GM12878 (cell line): Measurements from ENCODE around the gene IL3RA. TPM values are rescaled to one million over a fixed set of nuclear protein-coding genes. Genes with fewer than 3 reads are reported as not detected.

Experiments used
- ATAC-seq: fragments of 200-7000 bp; cut with Tn5 transposase; 3 replicates; pipeline ENCODE4 v1.9.1; 2020; ENCODE audit warnings: mild to moderate bottlenecking, moderate library complexity
- BruUV-seq: library from RNA; stranded (reverse); fragments of 400-500 nt; replicated peaks from 2 replicates; lab custom pipeline; 2021; lab: Mats Ljungman, UMichigan
- CTCF ChIA-PET: fragments of 300-600 bp; sonication (Branson Sonifier 250); formaldehyde crosslinking; extraction: SDS; loops from one replicate; lab custom pipeline; 2021; ENCODE audit warnings: inconsistent platforms; lab: Yijun Ruan, JAX
- POLR2A ChIA-PET: fragments of 350-600 bp; formaldehyde crosslinking; extraction: SDS; loops from one replicate; lab custom pipeline; 2021; ENCODE audit warnings: inconsistent platforms; lab: Charles Lee
- RAD21 ChIA-PET: fragments of 300-600 bp; sonication (Branson Sonifier 250); formaldehyde crosslinking; loops from one replicate; lab custom pipeline; 2023; ENCODE audit warnings: antibody characterized with exemption; ENCODE audit not compliant: unreplicated experiment; lab: Charles Lee
- SMC1A ChIA-PET: fragments of 300-600 bp; sonication (Branson Sonifier 250); formaldehyde crosslinking; loops from one replicate; lab custom pipeline; 2023; ENCODE audit not compliant: unreplicated experiment, uncharacterized antibody; lab: Charles Lee
- DNase-seq: peaks from one replicate; pipeline ENCODE4 v3.0.0-alpha.2; 2011; ENCODE audit warnings: low read depth, low spot score
- FAIRE-seq: peaks from 3 replicates; lab custom pipeline; 2011; peaks lifted over from hg19 to GRCh38; lab: Jason Lieb, UNC
- H2AFZ ChIP-seq: 2 replicates; pipeline ENCODE4 v1.6.0; 2011; ENCODE audit warnings: low read depth, low read length, control low read depth; ENCODE audit not compliant: control insufficient read depth
- H3K27ac ChIP-seq: 2 replicates; pipeline ENCODE4 v1.5.1; 2011; ENCODE audit warnings: control low read depth; ENCODE audit not compliant: control insufficient read depth, insufficient read depth
- H3K27me3 ChIP-seq, 2 experiments: replicated peaks in 1 of 2; 2 replicates each; pipeline versions ENCODE4 v1.6.0 to v1.6.1; 2011; ENCODE audit warnings: low read length in 1 of 2; ENCODE audit not compliant: control insufficient read depth in 2 of 2, insufficient read depth in 2 of 2
- H3K36me3 ChIP-seq, 2 experiments: 2 replicates each; pipeline ENCODE4 v1.5.1; 2011; ENCODE audit warnings: low read length in 1 of 2; ENCODE audit not compliant: control insufficient read depth in 2 of 2, insufficient read depth in 2 of 2
- H3K4me1 ChIP-seq: 2 replicates; pipeline ENCODE4 v1.6.1; 2011; ENCODE audit warnings: mild to moderate bottlenecking, low read length, moderate library complexity, mixed read lengths; ENCODE audit not compliant: control insufficient read depth, insufficient read depth
- H3K4me2 ChIP-seq: 2 replicates; pipeline ENCODE4 v1.6.0; 2011; ENCODE audit warnings: control low read depth; ENCODE audit not compliant: control insufficient read depth, insufficient read depth
- H3K4me3 ChIP-seq: fragments of 200-600 bp; sonication (generic); 2 replicates; pipeline ENCODE4 v1.5.1; 2016
- H3K79me2 ChIP-seq: 2 replicates; pipeline ENCODE4 v1.6.0; 2011; ENCODE audit warnings: low read length; ENCODE audit not compliant: control insufficient read depth, insufficient read depth
- H3K9ac ChIP-seq: 2 replicates; pipeline ENCODE4 v1.8.0; 2011; ENCODE audit warnings: low read length, control low read depth, mixed read lengths; ENCODE audit not compliant: control insufficient read depth, insufficient read depth
- H3K9me3 ChIP-seq: replicated peaks from 3 replicates; pipeline ENCODE4 v1.5.1; 2011; ENCODE audit warnings: mild to moderate bottlenecking, low read length; ENCODE audit not compliant: control insufficient read depth, insufficient read depth
- H4K20me1 ChIP-seq: 2 replicates; pipeline ENCODE4 v1.6.0; 2011; ENCODE audit not compliant: control insufficient read depth, insufficient read depth
- CBFB ChIP-seq: IDR thresholded peaks from 2 replicates; pipeline ENCODE4 v1.6.1; 2016; ENCODE audit warnings: antibody characterized with exemption, low read depth
- EED ChIP-seq: sonication (generic); IDR thresholded peaks from 2 replicates; pipeline ENCODE4 v1.6.1; 2016; ENCODE audit warnings: antibody characterized with exemption, low read depth
- MEF2A ChIP-seq: IDR thresholded peaks from 2 replicates; pipeline ENCODE4 v1.6.1; 2011; ENCODE audit warnings: low read depth, mild to moderate bottlenecking, low read length, moderate library complexity; ENCODE audit not compliant: insufficient read depth
- NR2C1 ChIP-seq: fragments of 450-650 bp; IDR thresholded peaks from 2 replicates; pipeline ENCODE4 v1.6.1; 2017; ENCODE audit warnings: antibody characterized with exemption, mild to moderate bottlenecking, moderate library complexity
- NR2C2 ChIP-seq: IDR thresholded peaks from 2 replicates; pipeline ENCODE4 v1.6.1; 2011; ENCODE audit warnings: borderline replicate concordance, low read depth; ENCODE audit not compliant: control insufficient read depth, insufficient read length
- RB1 ChIP-seq: fragments of 450-650 bp; formaldehyde crosslinking; IDR thresholded peaks from 2 replicates; pipeline ENCODE4 v1.6.1; 2017; ENCODE audit warnings: mild to moderate bottlenecking, borderline replicate concordance
- SUPT20H ChIP-seq: IDR thresholded peaks from 2 replicates; pipeline ENCODE4 v1.6.1; 2011; ENCODE audit warnings: low read depth, mild to moderate bottlenecking, low read length, moderate library complexity, borderline replicate concordance; ENCODE audit not compliant: control insufficient read depth
- TCF7 ChIP-seq: IDR thresholded peaks from 2 replicates; pipeline ENCODE4 v1.6.1; 2014; ENCODE audit warnings: antibody characterized with exemption, borderline replicate concordance
- WGBS: methylation state at CpG from one replicate; pipeline ENCODE4 v1.1.6; 2016; ENCODE audit warnings: low lambda C conversion rate; ENCODE audit not compliant: insufficient replicate concordance, insufficient coverage; ENCODE audit errors: missing lambda C conversion rate; 5-methylcytosine and 5-hydroxymethylcytosine counted together
- in situ Hi-C: fragments of 300-500 bp; cut with MboI; formaldehyde crosslinking; loops from 9 replicates; pipeline ENCODE4 v1.14.3; 2018; ENCODE audit warnings: mixed read lengths
- intact Hi-C: fragments of 100-400 bp; cut with micrococcal nuclease; formaldehyde crosslinking; loops from one replicate; pipeline ENCODE4 v1.14.2; 2022; ENCODE audit not compliant: unreplicated experiment
- polyA plus RNA-seq, 11 experiments: library from polyadenylated mRNA; depleted of rRNA in 4 of 11; unstranded in 6 of 11; stranded (reverse) in 5 of 11; fragments of >200 nt; fragmentation: Nextera tagmentation in 4 of 11; fragmentation: Illumina TruSeq in 1 of 11; extraction: Ambion mirVana in 4 of 11; extraction: Trizol in 1 of 11; gene quantifications; 1 replicate in 1 of 11; 2 replicates in 10 of 11; pipeline versions ENCODE4 v1.2.1 to v1.2.3, GENCODE V29; 2011 to 2016; ENCODE audit warnings: inconsistent platforms in 2 of 11, missing spikeins in 2 of 11, low read depth in 1 of 11
- total RNA-seq, 4 experiments: library from RNA; depleted of rRNA in 3 of 4; stranded (reverse); fragments of >200 nt in 3 of 4; fragmentation: Illumina TruSeq in 1 of 4; extraction: Trizol in 1 of 4; gene quantifications; 2 replicates each; pipeline versions ENCODE4 v1.2.1 to v1.2.3, GENCODE V29; 2013 to 2021
- TF ChIP-seq, protein P1 (sequence below): fragments of 450-650 bp; formaldehyde crosslinking; IDR thresholded peaks from 2 replicates; pipeline ENCODE4 v1.4.0; 2020; ENCODE audit warnings: mild to moderate bottlenecking, moderate library complexity
- TF ChIP-seq, protein P2 (sequence below): IDR thresholded peaks from 2 replicates; pipeline ENCODE4 v1.6.1; 2011; ENCODE audit warnings: borderline replicate concordance, low read depth, mild to moderate bottlenecking, moderate library complexity, low read length; ENCODE audit not compliant: insufficient read depth, poor library complexity, severe bottlenecking
- TF ChIP-seq, protein P3 (sequence below), 3 experiments: IDR thresholded peaks in 2 of 3; conservative IDR thresholded peaks in 1 of 3; 2 replicates each; pipeline ENCODE4 v1.5.1; 2011; ENCODE audit warnings: low read depth in 3 of 3, low read length in 3 of 3, mild to moderate bottlenecking in 3 of 3, control low read depth in 2 of 3, moderate library complexity in 2 of 3, inconsistent platforms in 1 of 3, mixed read lengths in 1 of 3; ENCODE audit not compliant: control insufficient read depth in 2 of 3, insufficient read depth in 1 of 3; ENCODE audit errors: extremely low read depth in 1 of 3
- TF ChIP-seq, protein P4 (sequence below): fragments of 450-650 bp; IDR thresholded peaks from 2 replicates; pipeline ENCODE4 v1.6.1; 2018; ENCODE audit warnings: mild to moderate bottlenecking, low read depth, moderate library complexity; ENCODE audit not compliant: partially characterized antibody

The IL3RA gene
- total and polyA plus RNA-seq, 10 of the 15 experiments (the other 5 are each of a cell fraction or from before 2014, with no cell fraction given), result 2.1 to 31.1 (median 17.9) TPM

DNA sequence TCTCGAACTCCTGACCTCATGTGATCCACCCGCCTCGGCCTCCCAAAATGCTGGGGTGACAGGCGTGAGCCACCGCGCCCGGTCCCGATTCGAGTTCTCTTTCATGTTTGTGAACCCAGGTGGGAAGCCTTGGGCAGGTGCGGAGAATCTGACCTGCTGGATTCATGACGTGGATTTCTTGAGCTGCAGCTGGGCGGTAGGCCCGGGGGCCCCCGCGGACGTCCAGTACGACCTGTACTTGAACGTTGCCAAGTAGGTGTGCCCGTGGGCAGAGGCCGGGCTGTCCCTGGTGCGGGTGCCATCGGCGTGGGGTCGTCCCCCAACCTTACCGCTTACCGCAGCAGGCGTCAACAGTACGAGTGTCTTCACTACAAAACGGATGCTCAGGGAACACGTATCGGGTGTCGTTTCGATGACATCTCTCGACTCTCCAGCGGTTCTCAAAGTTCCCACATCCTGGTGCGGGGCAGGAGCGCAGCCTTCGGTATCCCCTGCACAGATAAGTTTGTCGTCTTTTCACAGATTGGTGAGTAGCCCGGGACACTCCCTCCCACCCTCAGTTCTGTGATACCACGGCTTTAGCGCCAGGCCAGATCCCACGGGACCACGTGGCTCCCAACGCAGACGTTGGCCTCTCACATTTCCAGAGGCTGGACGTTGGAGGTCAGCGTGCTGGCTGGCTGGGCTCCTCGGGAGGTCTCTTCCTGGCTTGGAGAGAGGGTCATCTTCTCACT, 15.6 kb downstream of the IL3RA start:
- ChIA-PET RAD21 (no interaction called here), SMC1A (no interaction called here), CTCF (no interaction called here), POLR2A (no interaction called here)
- no peaks in the 10 kb centered on the region for H3K27me3 ChIP-seq
- WGBS, result 91% methylated on average over 47 of the region's 49 CpGs
- peaks cover 0 to 4% of the 10 kb centered on the region in 2 experiments; a peak in 3 of 4 replicates for H3K36me3 ChIP-seq
- no peak overlapping the region for H2AFZ ChIP-seq
- no peaks in the 10 kb centered on the region; the same call in 2 of the 3 replicates for H3K9me3 ChIP-seq
- no peak overlapping the region for H3K4me3 ChIP-seq
- FAIRE-seq (no peak), ATAC-seq (no peak), DNase-seq (no peak)
- H4K20me1 ChIP-seq, result no peaks in the 10 kb centered on the region
- in situ Hi-C loops, result no loop called here
- no peak overlapping the region for H3K9ac ChIP-seq
- H3K4me2 ChIP-seq, result no peak overlapping the region
- intact Hi-C loops, result no loop called here
- H3K4me1 ChIP-seq, result no peaks in the 10 kb centered on the region
- TSS peak; percentile 53 for BruUV-seq
- H3K79me2 ChIP-seq, result no peaks in the 10 kb centered on the region
- no peak overlapping the region for H3K27ac ChIP-seq
- no peak for TF ChIP-seq RB1
- TF ChIP-seq, protein P1, sequence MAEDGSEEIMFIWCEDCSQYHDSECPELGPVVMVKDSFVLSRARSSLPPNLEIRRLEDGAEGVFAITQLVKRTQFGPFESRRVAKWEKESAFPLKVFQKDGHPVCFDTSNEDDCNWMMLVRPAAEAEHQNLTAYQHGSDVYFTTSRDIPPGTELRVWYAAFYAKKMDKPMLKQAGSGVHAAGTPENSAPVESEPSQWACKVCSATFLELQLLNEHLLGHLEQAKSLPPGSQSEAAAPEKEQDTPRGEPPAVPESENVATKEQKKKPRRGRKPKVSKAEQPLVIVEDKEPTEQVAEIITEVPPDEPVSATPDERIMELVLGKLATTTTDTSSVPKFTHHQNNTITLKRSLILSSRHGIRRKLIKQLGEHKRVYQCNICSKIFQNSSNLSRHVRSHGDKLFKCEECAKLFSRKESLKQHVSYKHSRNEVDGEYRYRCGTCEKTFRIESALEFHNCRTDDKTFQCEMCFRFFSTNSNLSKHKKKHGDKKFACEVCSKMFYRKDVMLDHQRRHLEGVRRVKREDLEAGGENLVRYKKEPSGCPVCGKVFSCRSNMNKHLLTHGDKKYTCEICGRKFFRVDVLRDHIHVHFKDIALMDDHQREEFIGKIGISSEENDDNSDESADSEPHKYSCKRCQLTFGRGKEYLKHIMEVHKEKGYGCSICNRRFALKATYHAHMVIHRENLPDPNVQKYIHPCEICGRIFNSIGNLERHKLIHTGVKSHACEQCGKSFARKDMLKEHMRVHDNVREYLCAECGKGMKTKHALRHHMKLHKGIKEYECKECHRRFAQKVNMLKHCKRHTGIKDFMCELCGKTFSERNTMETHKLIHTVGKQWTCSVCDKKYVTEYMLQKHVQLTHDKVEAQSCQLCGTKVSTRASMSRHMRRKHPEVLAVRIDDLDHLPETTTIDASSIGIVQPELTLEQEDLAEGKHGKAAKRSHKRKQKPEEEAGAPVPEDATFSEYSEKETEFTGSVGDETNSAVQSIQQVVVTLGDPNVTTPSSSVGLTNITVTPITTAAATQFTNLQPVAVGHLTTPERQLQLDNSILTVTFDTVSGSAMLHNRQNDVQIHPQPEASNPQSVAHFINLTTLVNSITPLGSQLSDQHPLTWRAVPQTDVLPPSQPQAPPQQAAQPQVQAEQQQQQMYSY (CRISPR knock-in tag), result no peak
- no peak for TF ChIP-seq MEF2A
- TF ChIP-seq, protein P2, sequence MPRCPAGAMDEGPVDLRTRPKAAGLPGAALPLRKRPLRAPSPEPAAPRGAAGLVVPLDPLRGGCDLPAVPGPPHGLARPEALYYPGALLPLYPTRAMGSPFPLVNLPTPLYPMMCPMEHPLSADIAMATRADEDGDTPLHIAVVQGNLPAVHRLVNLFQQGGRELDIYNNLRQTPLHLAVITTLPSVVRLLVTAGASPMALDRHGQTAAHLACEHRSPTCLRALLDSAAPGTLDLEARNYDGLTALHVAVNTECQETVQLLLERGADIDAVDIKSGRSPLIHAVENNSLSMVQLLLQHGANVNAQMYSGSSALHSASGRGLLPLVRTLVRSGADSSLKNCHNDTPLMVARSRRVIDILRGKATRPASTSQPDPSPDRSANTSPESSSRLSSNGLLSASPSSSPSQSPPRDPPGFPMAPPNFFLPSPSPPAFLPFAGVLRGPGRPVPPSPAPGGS, result no peak
- TF ChIP-seq, protein P3, sequence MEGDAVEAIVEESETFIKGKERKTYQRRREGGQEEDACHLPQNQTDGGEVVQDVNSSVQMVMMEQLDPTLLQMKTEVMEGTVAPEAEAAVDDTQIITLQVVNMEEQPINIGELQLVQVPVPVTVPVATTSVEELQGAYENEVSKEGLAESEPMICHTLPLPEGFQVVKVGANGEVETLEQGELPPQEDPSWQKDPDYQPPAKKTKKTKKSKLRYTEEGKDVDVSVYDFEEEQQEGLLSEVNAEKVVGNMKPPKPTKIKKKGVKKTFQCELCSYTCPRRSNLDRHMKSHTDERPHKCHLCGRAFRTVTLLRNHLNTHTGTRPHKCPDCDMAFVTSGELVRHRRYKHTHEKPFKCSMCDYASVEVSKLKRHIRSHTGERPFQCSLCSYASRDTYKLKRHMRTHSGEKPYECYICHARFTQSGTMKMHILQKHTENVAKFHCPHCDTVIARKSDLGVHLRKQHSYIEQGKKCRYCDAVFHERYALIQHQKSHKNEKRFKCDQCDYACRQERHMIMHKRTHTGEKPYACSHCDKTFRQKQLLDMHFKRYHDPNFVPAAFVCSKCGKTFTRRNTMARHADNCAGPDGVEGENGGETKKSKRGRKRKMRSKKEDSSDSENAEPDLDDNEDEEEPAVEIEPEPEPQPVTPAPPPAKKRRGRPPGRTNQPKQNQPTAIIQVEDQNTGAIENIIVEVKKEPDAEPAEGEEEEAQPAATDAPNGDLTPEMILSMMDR (IDR thresholded peaks at IDR 0.05 in 2 of 3, conservative IDR thresholded peaks at IDR 0.05 in 1 of 3; ENCODE audit: control insufficient read depth in 2 of 3, extremely low read depth in 1 of 3, insufficient read depth in 1 of 3, low read depth in 3 of 3, low read length in 3 of 3), result no peak
- TF ChIP-seq, protein P4, sequence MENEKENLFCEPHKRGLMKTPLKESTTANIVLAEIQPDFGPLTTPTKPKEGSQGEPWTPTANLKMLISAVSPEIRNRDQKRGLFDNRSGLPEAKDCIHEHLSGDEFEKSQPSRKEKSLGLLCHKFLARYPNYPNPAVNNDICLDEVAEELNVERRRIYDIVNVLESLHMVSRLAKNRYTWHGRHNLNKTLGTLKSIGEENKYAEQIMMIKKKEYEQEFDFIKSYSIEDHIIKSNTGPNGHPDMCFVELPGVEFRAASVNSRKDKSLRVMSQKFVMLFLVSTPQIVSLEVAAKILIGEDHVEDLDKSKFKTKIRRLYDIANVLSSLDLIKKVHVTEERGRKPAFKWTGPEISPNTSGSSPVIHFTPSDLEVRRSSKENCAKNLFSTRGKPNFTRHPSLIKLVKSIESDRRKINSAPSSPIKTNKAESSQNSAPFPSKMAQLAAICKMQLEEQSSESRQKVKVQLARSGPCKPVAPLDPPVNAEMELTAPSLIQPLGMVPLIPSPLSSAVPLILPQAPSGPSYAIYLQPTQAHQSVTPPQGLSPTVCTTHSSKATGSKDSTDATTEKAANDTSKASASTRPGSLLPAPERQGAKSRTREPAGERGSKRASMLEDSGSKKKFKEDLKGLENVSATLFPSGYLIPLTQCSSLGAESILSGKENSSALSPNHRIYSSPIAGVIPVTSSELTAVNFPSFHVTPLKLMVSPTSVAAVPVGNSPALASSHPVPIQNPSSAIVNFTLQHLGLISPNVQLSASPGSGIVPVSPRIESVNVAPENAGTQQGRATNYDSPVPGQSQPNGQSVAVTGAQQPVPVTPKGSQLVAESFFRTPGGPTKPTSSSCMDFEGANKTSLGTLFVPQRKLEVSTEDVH, result no peak
- no peak for TF ChIP-seq NR2C1
- no peak for TF ChIP-seq SUPT20H
- no peak for TF ChIP-seq TCF7
- no peak for TF ChIP-seq NR2C2
- no peak for TF ChIP-seq EED
- no peak for TF ChIP-seq CBFB
